Cardiac muscle cell (in vitro differentiated cells and primary cell): ENCODE results near the gene CKMT2. TPM values are rescaled to one million over a fixed set of nuclear protein-coding genes. Genes with fewer than 3 reads are reported as not detected.

Experiments
- DNase-seq, 2 donors: peaks; one replicate each; pipeline versions ENCODE4 v3.0.0 to v3.0.0-alpha.2; 2010 to 2017; ENCODE audit warnings: low read depth in 1 of 2, low spot score in 1 of 2
- H3K27ac ChIP-seq: fragments of 200-600 bp; sonication (generic); 2 replicates; pipeline ENCODE4 v1.5.1; 2016
- H3K27me3 ChIP-seq: fragments of 200-600 bp; sonication (generic); 2 replicates; pipeline ENCODE4 v1.6.0; 2016; ENCODE audit warnings: control low read depth
- H3K36me3 ChIP-seq: fragments of 200-600 bp; sonication (generic); 2 replicates; pipeline ENCODE4 v1.5.1; 2016; ENCODE audit warnings: control low read depth
- H3K4me1 ChIP-seq: fragments of 200-600 bp; sonication (generic); 2 replicates; pipeline ENCODE4 v1.8.1; 2017; ENCODE audit warnings: low read depth, mild to moderate bottlenecking, mixed run types
- H3K4me3 ChIP-seq: fragments of 200-600 bp; sonication (generic); 2 replicates; pipeline ENCODE4 v1.5.1; 2016; ENCODE audit warnings: mild to moderate bottlenecking
- H3K9me3 ChIP-seq: fragments of 200-600 bp; sonication (generic); 2 replicates; pipeline ENCODE4 v1.5.1; 2017; ENCODE audit warnings: low read depth, mild to moderate bottlenecking, control low read depth
- CTCF ChIP-seq: IDR thresholded peaks from 2 replicates; pipeline ENCODE4 v1.5.1; 2012; ENCODE audit warnings: low read depth, mild to moderate bottlenecking, low read length
- polyA plus RNA-seq: library from polyadenylated mRNA; unstranded; fragments of >200 nt; fragmentation: Nextera tagmentation; extraction: Ambion mirVana; gene quantifications from 2 replicates; pipeline ENCODE4 v1.2.1, GENCODE V29; 2016
- total RNA-seq: library from RNA; depleted of rRNA; stranded (reverse); fragments of >200 nt; gene quantifications from 2 replicates; pipeline ENCODE4 v1.2.3, GENCODE V29; 2016

CKMT2 gene
- total and polyA plus RNA-seq, 2 experiments from 2014 or later, result 37.1 to 62.6 TPM

DNA sequence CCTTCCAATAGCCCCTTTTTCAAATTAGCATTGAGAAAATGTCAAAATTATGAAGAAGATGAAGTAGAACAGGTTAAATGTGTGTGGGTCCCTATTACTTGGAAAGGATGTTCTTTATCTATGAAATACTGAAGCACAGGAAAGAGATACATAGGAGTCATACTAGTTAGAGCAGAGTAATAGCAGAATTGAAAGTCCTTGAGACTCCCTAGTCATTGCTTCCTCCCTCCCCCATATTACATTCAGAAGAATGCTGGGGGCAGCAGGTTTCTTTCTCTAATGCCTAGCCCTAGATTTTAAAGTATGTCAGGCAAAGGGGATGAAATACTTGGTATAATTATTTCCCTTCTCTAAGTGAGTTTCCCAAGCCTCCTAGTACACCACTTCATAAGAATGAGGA, 72.7 kb downstream of the CKMT2 start:
- no peak for TF ChIP-seq CTCF
- peaks cover 7% of the 10 kb centered on the region for H3K36me3 ChIP-seq
- no peaks in the 10 kb centered on the region for H3K27me3 ChIP-seq
- H3K27ac ChIP-seq, result no peak overlapping the region
- no peak overlapping the region for H3K4me3 ChIP-seq
- H3K9me3 ChIP-seq, result no peaks in the 10 kb centered on the region
- no peak for DNase-seq
- peaks cover 6% of the 10 kb centered on the region for H3K4me1 ChIP-seq

DNA sequence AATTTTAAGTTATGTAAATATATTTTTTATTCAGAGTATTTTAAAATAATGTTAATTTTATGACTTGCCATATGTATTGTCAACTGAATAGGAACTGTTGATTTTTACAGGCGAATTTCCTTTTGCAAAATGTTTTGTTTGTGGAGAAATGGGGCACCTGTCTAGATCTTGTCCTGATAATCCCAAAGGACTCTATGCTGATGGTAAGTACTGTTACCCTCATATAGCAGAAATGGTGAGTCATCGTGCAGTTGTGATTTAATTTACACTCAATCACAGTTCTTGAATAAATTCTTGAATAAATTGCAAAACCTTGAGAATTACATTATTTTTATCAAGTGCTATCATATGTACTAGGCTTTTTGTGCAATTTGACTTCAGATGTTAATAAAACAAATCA, 75.7 kb downstream of the CKMT2 start:
- H3K4me1 ChIP-seq, result no peaks in the 10 kb centered on the region
- no peak for DNase-seq
- H3K27me3 ChIP-seq, result no peaks in the 10 kb centered on the region
- no peak overlapping the region for H3K4me3 ChIP-seq
- no peak for TF ChIP-seq CTCF
- no peak overlapping the region for H3K27ac ChIP-seq
- peaks cover 31% of the 10 kb centered on the region for H3K36me3 ChIP-seq
- H3K9me3 ChIP-seq, result no peaks in the 10 kb centered on the region

DNA sequence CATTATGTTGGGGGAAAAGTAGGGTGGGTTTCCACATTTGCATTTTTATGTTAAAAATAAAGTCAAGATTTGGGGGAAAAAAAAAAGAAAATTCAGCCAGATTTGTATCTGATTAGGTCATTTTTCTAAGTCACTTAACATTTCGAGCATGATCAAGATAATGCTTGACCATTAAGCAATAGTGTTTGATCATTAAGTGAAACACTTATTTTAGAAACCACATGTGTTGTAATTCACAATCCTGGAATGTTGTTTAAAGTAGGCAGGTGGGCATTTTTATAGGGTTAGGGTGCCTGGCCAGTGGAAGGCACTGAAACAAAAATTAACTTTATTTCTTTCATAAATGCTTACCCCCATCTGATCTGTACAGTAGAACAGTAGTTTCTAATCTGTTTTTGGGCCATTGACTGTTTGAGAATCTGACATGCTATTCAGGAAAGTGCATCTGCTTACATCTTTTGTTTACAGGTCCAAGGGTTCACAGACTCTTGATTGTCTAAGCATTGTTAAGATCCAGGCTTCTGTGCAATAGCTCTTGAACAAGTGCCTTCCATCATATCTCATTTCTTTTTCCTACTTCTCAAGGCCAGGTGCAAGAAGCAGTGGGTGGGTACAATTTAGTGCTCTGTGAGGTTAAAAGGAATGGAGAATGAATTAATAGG, 77.4 kb downstream of the CKMT2 start:
- H3K36me3 ChIP-seq, result peaks cover 27% of the 10 kb centered on the region

DNA sequence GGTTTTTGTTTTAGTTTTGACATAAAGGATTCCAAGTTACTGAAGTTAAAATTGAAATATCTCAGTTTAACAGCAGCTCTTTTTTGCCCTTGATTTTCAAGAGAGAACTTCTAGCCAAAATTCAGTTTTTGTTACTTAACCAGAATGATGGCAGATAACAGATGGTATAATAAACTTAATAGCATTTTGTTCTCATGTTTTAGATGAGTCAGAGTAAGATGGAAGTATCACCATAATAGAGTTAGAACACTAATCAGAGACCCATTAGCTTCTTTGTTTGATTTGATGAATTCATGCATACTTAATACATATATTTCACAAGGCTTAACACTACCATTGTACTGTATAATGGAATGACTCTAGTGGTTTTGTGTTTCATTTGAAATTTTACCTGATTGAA, 80.2 kb downstream of the CKMT2 start:
- no peak overlapping the region for H3K27ac ChIP-seq
- H3K27me3 ChIP-seq, result no peaks in the 10 kb centered on the region
- H3K4me3 ChIP-seq, result no peak overlapping the region
- DNase-seq, result no peak
- H3K36me3 ChIP-seq, result peaks cover 27% of the 10 kb centered on the region
- TF ChIP-seq CTCF, result no peak
- no peaks in the 10 kb centered on the region for H3K4me1 ChIP-seq
- no peaks in the 10 kb centered on the region for H3K9me3 ChIP-seq

More for the DNA sequence above, 77.4 kb downstream of the CKMT2 start:
- Histone ChIP-seq H3K27ac (no peak overlapping the region), H3K4me1 (no peaks in the 10 kb centered on the region), H3K27me3 (no peaks in the 10 kb centered on the region), H3K4me3 (no peak overlapping the region), H3K9me3 (no peaks in the 10 kb centered on the region)
- no peak for DNase-seq
- TF ChIP-seq CTCF, result no peak

DNA sequence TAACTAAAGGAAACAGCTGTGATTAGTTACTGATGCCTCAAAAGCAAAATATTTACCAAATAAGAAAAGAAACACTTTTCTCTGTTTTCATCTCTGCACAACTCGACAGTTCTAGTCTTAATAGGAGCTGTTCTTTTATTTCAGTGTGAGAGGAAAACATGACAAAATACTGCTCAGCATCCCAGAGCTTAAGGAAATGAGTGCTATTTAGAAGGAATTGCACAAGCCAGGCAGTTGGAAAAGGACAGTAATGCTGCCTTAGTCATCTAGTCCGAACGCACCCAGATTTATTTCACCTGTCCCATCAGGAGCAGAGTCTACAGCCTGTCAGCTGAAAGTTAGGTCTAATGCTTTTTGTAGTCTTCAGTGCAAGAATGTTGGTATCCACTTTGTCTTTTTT, 80.6 kb downstream of the CKMT2 start:
- DNase-seq, result no peak

More for the DNA sequence above, 80.6 kb downstream of the CKMT2 start:
- no peak for TF ChIP-seq CTCF
- Histone ChIP-seq H3K36me3 (peaks cover 27% of the 10 kb centered on the region), H3K4me1 (no peaks in the 10 kb centered on the region), H3K27me3 (no peaks in the 10 kb centered on the region), H3K4me3 (no peak overlapping the region), H3K9me3 (no peaks in the 10 kb centered on the region), H3K27ac (no peak overlapping the region)
